AG10803 (cell line): ENCODE measurements around the gene BNC2.
A peak's percentile ranks its signal among the peaks of the same experiment; 100 is the strongest.
"Not testable (repeated sequence)": the region's sequence is repeated elsewhere in the genome, so short reads cannot be mapped to it uniquely, and the experiment has no call there.

Experiments
- DNase-seq: peaks from one replicate; pipeline ENCODE4 v3.0.0; 2010; ENCODE audit warnings: low read depth
- H3K4me3 ChIP-seq: 2 replicates; pipeline ENCODE4 v1.5.1; 2011; ENCODE audit warnings: mild to moderate bottlenecking, low read length, control low read depth
- CTCF ChIP-seq: conservative IDR thresholded peaks from 2 replicates; pipeline ENCODE4 v1.5.1; 2011; ENCODE audit warnings: mild to moderate bottlenecking, low read length, control low read depth, inconsistent platforms

The BNC2 gene

GRCh38 chr9:16487915-16488314, 382.6 kb downstream of the BNC2 start:
- no peak for TF ChIP-seq CTCF
- no peak overlapping the region for H3K4me3 ChIP-seq
- DNase-seq, result no peak

- DNase-seq, result no peak
- no peak overlapping the region for H3K4me3 ChIP-seq
- TF ChIP-seq CTCF, result no peak
Observed at GRCh38 chr9:16485575-16486321, 384.7 kb downstream of the BNC2 start.

- no peak for TF ChIP-seq CTCF
- H3K4me3 ChIP-seq, result no peak overlapping the region
Observed at GRCh38 chr9:16485160-16485559, 385.3 kb downstream of the BNC2 start.

GRCh38 chr9:16484744-16485143, 385.7 kb downstream of the BNC2 start:
- no peak overlapping the region for H3K4me3 ChIP-seq
- peak; percentile 69 for DNase-seq
- TF ChIP-seq CTCF, result no peak

More at GRCh38 chr9:16485160-16485559, 385.3 kb downstream of the BNC2 start:
- peak; percentile 63 for DNase-seq

- no peak for TF ChIP-seq CTCF
- DNase-seq, result no peak
Observed at GRCh38 chr9:16484180-16484579, 386.3 kb downstream of the BNC2 start.

GRCh38 chr9:16482764-16483163, 387.7 kb downstream of the BNC2 start:
- no peak overlapping the region for H3K4me3 ChIP-seq
- no peak for TF ChIP-seq CTCF
- no peak for DNase-seq

More at GRCh38 chr9:16484180-16484579, 386.3 kb downstream of the BNC2 start:
- H3K4me3 ChIP-seq, result no peak overlapping the region

GRCh38 chr9:16480584-16480983, 389.9 kb downstream of the BNC2 start:
- not testable (repeated sequence) for H3K4me3 ChIP-seq, DNase-seq

GRCh38 chr9:16475996-16476395, 394.5 kb downstream of the BNC2 start:
- no peak for TF ChIP-seq CTCF
- H3K4me3 ChIP-seq, result no peak overlapping the region
- peak; percentile 6 for DNase-seq
